Small intestine (tissue), 7 donors: ENCODE results near the gene SMS. TPM values are rescaled to one million over a fixed set of nuclear protein-coding genes. Genes with fewer than 3 reads are reported as not detected.

Source experiments
- DNase-seq, 2 donors: peaks; one replicate each; pipeline versions ENCODE4 v3.0.0 to v3.0.0-alpha.2; 2013
- FAIRE-seq: peaks from 2 replicates; lab custom pipeline; 2012; peaks lifted over from hg19 to GRCh38; lab: Jason Lieb, UNC
- H3K27ac ChIP-seq, 3 donors: one replicate each; pipeline ENCODE4 v1.5.1; 2013; ENCODE audit warnings: low read length in 2 of 3, mild to moderate bottlenecking in 2 of 3, control low read depth in 1 of 3, inconsistent platforms in 1 of 3, low read depth in 1 of 3, moderate library complexity in 1 of 3
- H3K27me3 ChIP-seq, 3 donors: one replicate each; pipeline ENCODE4 v1.6.1; 2013; ENCODE audit warnings: low read length in 3 of 3, inconsistent platforms in 1 of 3; ENCODE audit not compliant: control insufficient read depth in 3 of 3, insufficient read depth in 3 of 3
- H3K36me3 ChIP-seq, 3 donors: one replicate each; pipeline ENCODE4 v1.6.1; 2013; ENCODE audit warnings: low read length in 3 of 3, inconsistent platforms in 1 of 3, low read depth in 1 of 3, mild to moderate bottlenecking in 1 of 3, moderate library complexity in 1 of 3; ENCODE audit not compliant: control insufficient read depth in 3 of 3, insufficient read depth in 2 of 3
- H3K4me1 ChIP-seq, 3 donors: one replicate each; pipeline ENCODE4 v1.6.1; 2013; ENCODE audit warnings: low read length in 2 of 3, inconsistent platforms in 1 of 3, low read depth in 1 of 3, mild to moderate bottlenecking in 1 of 3, moderate library complexity in 1 of 3; ENCODE audit not compliant: control insufficient read depth in 3 of 3, insufficient read depth in 2 of 3
- H3K4me3 ChIP-seq, 3 donors: one replicate each; pipeline ENCODE4 v1.5.1; 2013; ENCODE audit warnings: low read length in 3 of 3, control low read depth in 1 of 3, inconsistent platforms in 1 of 3, low read depth in 1 of 3, mild to moderate bottlenecking in 1 of 3, moderate library complexity in 1 of 3
- H3K9me3 ChIP-seq, 2 donors: one replicate each; pipeline ENCODE4 v1.6.1; 2013; ENCODE audit warnings: low read depth in 1 of 2, low read length in 1 of 2; ENCODE audit not compliant: control insufficient read depth in 2 of 2, insufficient read depth in 1 of 2
- WGBS, 3 donors: extraction: QIAGEN DNeasy Blood & Tissue Kit; methylation state at CpG; one replicate each; pipeline ENCODE4 v1.1.7; 2013; 5-methylcytosine and 5-hydroxymethylcytosine counted together
- polyA plus RNA-seq, 4 donors: library from polyadenylated mRNA; stranded (reverse) in 3 of 4; unstranded in 1 of 4; fragments of 200-250 nt in 3 of 4; fragments of 120-200 nt in 1 of 4; gene quantifications; one replicate each; pipeline versions ENCODE4 v1.2.1 to v1.2.3, GENCODE V29; 2013
- donor health status: healthy with polysubstance abuse.
- donor health status: control.
- donor health status: control.
- donor health status: Bipolar disorder and iron deficiency.
- donor health status: healthy.

The SMS gene
- polyA plus RNA-seq, 4 donors: 60.3 to 89.2 (median 87.5) TPM

DNA sequence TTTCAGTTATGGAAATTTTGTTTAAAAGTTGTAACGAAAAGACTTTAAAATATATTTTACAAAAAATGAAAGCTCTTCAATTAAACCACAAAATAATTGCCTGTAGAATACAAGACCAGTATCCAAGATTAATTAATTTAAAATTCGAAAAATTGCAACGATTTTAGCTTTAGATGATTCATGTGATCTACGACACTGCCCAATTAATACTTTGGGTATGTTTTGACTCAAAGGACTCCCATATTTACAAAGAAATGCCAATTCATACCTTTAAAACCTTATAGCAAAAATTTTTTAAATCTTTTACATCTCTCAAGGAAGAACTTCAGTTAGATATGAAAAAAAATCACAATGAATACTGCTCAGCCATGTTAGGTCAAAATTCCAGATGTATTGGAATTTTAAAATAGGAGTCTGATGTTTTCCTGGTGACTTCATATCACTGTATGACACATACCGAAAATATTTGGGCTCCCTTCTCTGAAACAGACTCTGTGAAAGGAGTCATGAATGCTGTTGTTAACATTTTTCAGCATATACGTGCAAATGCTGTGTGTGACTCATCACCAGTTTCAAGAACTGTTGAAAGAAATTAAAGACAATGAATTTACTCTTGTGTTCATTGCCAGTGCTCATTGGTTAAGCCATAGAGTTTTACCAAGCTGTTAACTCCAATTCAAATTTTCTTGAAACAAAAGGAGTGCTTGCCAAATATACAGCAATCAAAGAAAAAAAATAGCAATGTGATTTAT, 13.8 kb upstream of the SMS start:
- FAIRE-seq (peak; percentile 49), DNase-seq (no peak)
- no peak overlapping the region for H3K27ac ChIP-seq
- 49 to 55% (median 53%) methylated on average over 6 of the region's 6 CpGs for WGBS, 3 donors
- H3K9me3 ChIP-seq: no peaks in the 10 kb centered on the region
- no peaks in the 10 kb centered on the region for H3K36me3 ChIP-seq
- H3K4me3 ChIP-seq: no peak overlapping the region
- H3K4me1 ChIP-seq: no peaks in the 10 kb centered on the region
- H3K27me3 ChIP-seq: no peaks in the 10 kb centered on the region

DNA sequence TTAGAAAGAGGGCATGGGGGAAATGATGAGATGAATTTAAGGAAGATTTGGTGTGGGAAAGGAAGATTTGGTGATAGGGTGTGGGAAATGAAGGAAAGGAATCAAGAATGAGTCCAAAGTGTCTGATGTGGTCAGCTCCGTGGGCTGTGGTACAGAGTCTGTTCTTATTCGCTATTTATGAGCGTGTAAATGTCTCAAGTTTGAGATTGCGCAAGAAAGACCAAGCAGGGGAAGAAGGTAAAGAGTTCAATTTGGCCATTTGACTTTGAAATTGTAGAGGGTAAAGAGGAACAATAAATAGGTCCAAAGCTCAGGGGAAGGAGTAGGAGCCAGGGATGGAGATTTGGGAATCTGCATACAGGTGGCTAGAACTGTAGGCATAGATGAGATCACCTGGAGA, 11.3 kb upstream of the SMS start:
- no peaks in the 10 kb centered on the region for H3K36me3 ChIP-seq
- FAIRE-seq: no peak
- no peaks in the 10 kb centered on the region for H3K9me3 ChIP-seq
- H3K4me1 ChIP-seq: no peaks in the 10 kb centered on the region
- no peak overlapping the region for H3K4me3 ChIP-seq
- DNase-seq: no peak
- 76 to 80% (median 79%) methylated on average over 4 of the region's 4 CpGs for WGBS, 3 donors
- H3K27me3 ChIP-seq: no peaks in the 10 kb centered on the region
- no peak overlapping the region for H3K27ac ChIP-seq

DNA sequence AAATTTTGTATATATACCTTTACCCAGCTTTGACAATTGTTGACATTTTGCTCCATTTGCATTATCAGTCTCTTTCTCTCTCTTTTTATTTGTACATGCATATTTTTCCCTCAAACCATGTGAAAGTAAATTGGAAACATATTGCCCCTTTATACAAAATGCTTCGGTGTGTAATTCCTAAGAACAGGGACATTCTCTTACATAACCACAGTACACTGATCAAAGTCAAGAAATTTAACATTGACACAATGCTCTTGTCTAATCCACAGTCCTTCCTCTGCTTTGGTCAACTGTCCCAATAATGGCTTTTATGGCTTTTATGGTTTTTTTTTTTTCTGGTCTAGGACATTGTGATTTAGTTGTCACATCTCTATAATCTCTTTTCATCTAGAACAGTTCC, 9.5 kb upstream of the SMS start:
- 88 to 100% (median 96%) methylated on average over 1 of the region's 1 CpG for WGBS, 3 donors
- Histone ChIP-seq H3K27me3 (no peaks in the 10 kb centered on the region), H3K4me1 (no peaks in the 10 kb centered on the region), H3K36me3 (no peaks in the 10 kb centered on the region), H3K4me3 (no peak overlapping the region), H3K27ac (no peak overlapping the region), H3K9me3 (no peaks in the 10 kb centered on the region)
- no peak for DNase-seq
- no peak for FAIRE-seq

DNA sequence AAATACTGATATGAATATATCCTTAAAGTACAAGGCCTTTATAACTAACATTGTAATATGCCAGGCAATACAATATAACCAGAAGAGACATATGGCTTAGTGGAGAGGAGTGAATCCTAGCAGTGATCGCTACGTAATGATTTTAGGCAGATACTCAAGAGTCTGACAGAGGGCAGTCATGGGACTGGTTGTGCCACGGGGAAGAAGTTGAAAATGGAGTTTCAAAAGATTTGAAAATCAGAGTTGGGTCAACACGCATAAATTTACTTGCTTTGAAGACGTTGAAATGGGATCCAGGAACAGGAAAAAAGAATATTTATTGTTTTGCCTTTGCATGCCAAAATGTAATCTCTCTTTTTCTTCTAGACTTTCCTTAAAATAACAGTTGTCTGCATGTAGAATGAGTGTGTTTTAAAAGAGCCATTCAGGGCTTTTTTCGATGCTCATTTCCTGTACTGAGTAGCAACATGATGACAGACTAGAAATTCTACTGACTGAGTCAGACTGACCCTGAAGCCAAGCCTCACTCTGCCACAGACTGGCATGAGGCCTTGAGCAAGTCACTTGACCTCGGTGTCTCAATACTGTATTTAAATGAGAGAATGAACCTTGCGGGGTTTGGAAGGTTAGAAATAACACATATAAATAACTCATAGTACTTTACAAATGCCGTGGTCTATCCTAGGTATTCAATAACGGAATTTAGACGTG, 8.1 kb upstream of the SMS start:
- WGBS, 3 donors: 72 to 83% (median 75%) methylated on average over 11 of the region's 11 CpGs
- Histone ChIP-seq H3K9me3 (no peaks in the 10 kb centered on the region), H3K4me3 (no peak overlapping the region), H3K4me1 (no peaks in the 10 kb centered on the region), H3K27me3 (no peaks in the 10 kb centered on the region), H3K36me3 (no peaks in the 10 kb centered on the region), H3K27ac (no peak overlapping the region)
- DNase-seq (no peak), FAIRE-seq (no peak)

DNA sequence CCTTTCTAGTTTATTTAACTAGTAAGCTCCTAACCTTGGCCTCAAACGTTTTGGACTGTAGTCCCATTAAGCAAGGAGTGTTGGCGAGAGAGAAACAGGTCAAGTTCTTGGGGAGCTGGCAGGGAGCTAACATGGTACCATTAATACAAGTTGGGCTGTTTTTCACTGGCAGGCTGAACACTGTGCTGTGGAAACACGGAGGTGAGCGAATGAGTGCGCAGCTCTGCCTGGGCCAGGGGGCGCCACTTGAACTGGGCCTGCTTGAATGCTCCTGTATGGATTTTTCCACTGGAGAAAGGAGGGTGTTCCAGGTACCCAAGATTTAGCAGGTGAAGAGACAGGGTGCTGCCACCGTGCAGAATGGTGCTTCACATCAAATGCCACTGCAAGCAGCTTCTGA, 7.4 kb upstream of the SMS start:
- Histone ChIP-seq H3K27me3 (no peaks in the 10 kb centered on the region), H3K27ac (no peak overlapping the region), H3K4me1 (no peaks in the 10 kb centered on the region), H3K36me3 (no peaks in the 10 kb centered on the region), H3K9me3 (no peaks in the 10 kb centered on the region), H3K4me3 (no peak overlapping the region)
- FAIRE-seq: no peak
- DNase-seq: no peak
- WGBS, 3 donors: 75 to 87% (median 81%) methylated on average over 7 of the region's 7 CpGs

DNA sequence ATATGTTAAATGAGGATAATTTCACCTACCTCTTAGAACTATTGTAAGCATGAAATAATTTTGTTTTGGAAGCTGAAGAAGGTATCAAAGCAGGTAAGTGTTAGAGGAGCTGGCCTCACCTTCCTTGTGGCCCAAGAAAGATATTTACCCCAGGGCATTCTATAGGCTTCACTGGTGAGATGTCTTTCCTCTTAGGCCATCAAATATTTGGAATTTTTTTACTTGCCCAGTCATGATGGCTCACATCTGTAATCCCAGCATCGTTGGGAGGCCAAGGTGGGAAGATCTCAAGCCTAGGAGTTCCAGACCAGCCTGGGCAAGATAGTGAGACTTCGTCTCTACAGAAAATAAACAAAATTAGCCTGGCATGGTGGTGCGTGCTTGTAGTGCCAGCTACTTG, 6.1 kb upstream of the SMS start:
- Histone ChIP-seq H3K4me3 (no peak overlapping the region), H3K27me3 (no peaks in the 10 kb centered on the region), H3K36me3 (no peaks in the 10 kb centered on the region), H3K27ac (no peak overlapping the region), H3K9me3 (no peaks in the 10 kb centered on the region), H3K4me1 (no peaks in the 10 kb centered on the region)
- DNase-seq (no peak), FAIRE-seq (no peak)
- 80 to 94% (median 84%) methylated on average over 3 of the region's 3 CpGs for WGBS, 3 donors

DNA sequence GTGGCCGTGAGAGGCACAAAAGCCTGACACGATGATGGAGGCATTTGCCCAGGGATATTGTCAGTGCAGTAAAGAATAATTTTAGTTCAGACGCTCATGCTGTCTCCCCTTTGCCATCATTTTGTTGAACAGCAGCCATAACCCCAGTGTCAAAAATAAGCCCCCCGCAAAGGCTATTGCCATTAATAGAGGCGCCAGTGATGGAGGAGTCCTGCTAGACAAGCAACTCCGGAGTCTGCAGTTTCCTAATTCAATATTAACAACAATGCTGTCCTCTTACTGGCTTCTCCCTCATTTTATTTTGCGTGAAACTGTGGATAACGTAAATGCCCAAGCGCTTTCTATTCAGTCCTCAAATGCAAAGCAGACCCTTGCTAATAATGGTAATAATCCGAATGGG, 603 bp upstream of the SMS start:
- no peak for DNase-seq
- Histone ChIP-seq H3K36me3 (peaks cover 0 to 7% (median 0%) of the 10 kb centered on the region in 3 donors), H3K27ac (peak overlapping the region in 2 of 3 donors; percentile 76 to 79), H3K9me3 (no peaks in the 10 kb centered on the region), H3K4me3 (peak overlapping the region in 2 of 3 donors; percentile 47 to 76), H3K27me3 (no peaks in the 10 kb centered on the region), H3K4me1 (peaks cover 0 to 4% (median 0%) of the 10 kb centered on the region in 3 donors)
- 52 to 60% (median 60%) methylated on average over 10 of the region's 10 CpGs for WGBS, 3 donors
- no peak for FAIRE-seq

DNA sequence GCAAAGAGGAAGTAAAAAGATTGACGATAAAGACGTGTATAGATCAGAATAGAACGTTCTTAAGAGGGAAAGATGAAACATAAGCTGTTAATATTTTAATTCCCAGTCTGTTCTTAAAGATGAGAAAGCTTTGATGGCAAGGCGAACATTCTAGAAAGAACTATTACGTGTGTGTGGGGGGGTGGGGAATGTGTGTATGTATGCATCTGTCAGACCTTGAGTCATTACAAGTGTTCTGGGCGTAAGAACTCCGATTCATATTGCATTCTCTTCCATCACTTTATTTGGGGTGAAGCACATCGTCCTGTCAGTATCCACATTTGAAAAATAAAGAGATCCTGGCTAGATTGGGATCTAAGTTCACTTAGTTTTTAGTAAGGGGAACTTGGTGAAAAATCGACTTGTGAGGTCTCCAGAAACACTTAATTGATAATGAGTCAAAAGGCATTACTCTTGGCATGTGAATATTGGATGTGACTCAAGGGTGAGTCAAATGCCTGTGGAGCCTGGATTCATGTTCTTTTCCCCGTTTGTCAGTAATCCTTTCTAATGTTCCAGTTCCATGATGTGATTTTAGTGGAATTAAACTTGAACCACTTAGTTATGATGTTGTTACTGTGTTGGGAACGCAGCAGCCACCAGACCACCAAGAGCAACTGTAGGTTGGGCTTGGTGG, 3.1 kb downstream of the SMS start:
- Histone ChIP-seq H3K27ac (peak overlapping the region in 1 of 3 donors; percentile 58), H3K27me3 (no peaks in the 10 kb centered on the region), H3K36me3 (peaks cover 0 to 7% (median 0%) of the 10 kb centered on the region in 3 donors), H3K4me3 (no peak overlapping the region), H3K4me1 (peaks cover 0 to 11% (median 0%) of the 10 kb centered on the region in 3 donors), H3K9me3 (no peaks in the 10 kb centered on the region)
- WGBS, 3 donors: 48 to 68% (median 59%) methylated on average over 11 of the region's 11 CpGs
- DNase-seq (no peak), FAIRE-seq (no peak)
